DOHH2 (cell line): Measurements from ENCODE around the gene KRT80.

ENCODE experiments used
- CTCF ChIP-seq: fragments of 200-600 bp; sonication (generic); IDR thresholded peaks from one replicate; pipeline ENCODE4 v1.5.1; 2014; ENCODE audit warnings: antibody characterized with exemption, mild to moderate bottlenecking, low read depth, low read length; ENCODE audit not compliant: poor library complexity, severe bottlenecking
- EZH2phosphoT487 ChIP-seq: fragments of 200-600 bp; sonication (generic); IDR thresholded peaks from 2 replicates; pipeline ENCODE4 v1.6.1; 2017; ENCODE audit warnings: borderline replicate concordance, mild to moderate bottlenecking, antibody characterized with exemption, low read length, moderate library complexity, mixed read lengths

GRCh38 chr12:52127683-52128450 lies 63.9 kb downstream of the KRT80 start:
- TF ChIP-seq CTCF (no peak), EZH2phosphoT487 (no peak)
